Endothelial cell (in vitro differentiated cells): ENCODE data around the gene MYBL2. TPM values are rescaled to one million over a fixed set of nuclear protein-coding genes. Genes with fewer than 3 reads are reported as not detected.

Source experiments
- DNase-seq: peaks from one replicate; pipeline ENCODE4 v3.0.0; 2021; ENCODE audit warnings: low spot score
- H3K27ac Mint-ChIP-seq: one replicate; pipeline ENCODE4 v1.8.0; 2021; ENCODE audit warnings: mixed read lengths, inconsistent platforms; ENCODE audit not compliant: unreplicated experiment
- H3K27me3 Mint-ChIP-seq: one replicate; pipeline ENCODE4 v1.8.0; 2021; ENCODE audit warnings: mild to moderate bottlenecking, moderate library complexity, mixed read lengths, inconsistent platforms; ENCODE audit not compliant: unreplicated experiment
- H3K36me3 Mint-ChIP-seq: one replicate; pipeline ENCODE4 v1.8.0; 2021; ENCODE audit warnings: mild to moderate bottlenecking, low read depth, mixed read lengths, inconsistent platforms; ENCODE audit not compliant: unreplicated experiment
- H3K4me1 Mint-ChIP-seq: one replicate; pipeline ENCODE4 v1.8.0; 2021; ENCODE audit warnings: mild to moderate bottlenecking, mixed read lengths, inconsistent platforms; ENCODE audit not compliant: unreplicated experiment
- H3K4me3 Mint-ChIP-seq: one replicate; pipeline ENCODE4 v1.8.0; 2021; ENCODE audit warnings: mild to moderate bottlenecking, mixed read lengths, inconsistent platforms; ENCODE audit not compliant: unreplicated experiment
- H3K9me3 Mint-ChIP-seq: one replicate; pipeline ENCODE4 v1.8.0; 2021; ENCODE audit warnings: mixed read lengths, inconsistent platforms; ENCODE audit not compliant: unreplicated experiment
- total RNA-seq: library from RNA; stranded (reverse); fragmentation: NEBNext Ultra II Directional; extraction: Animal tissue kit (Norgen Biotek cat#: 25700); gene quantifications from one replicate; pipeline ENCODE4 v1.2.1, GENCODE V29; 2021; ENCODE audit not compliant: unreplicated experiment
- TF ChIP-seq, protein P1 (sequence below): fragments of 200-600 bp; sonication (generic); IDR thresholded peaks from one replicate; pipeline ENCODE4 v1.5.0; 2021; ENCODE audit warnings: antibody characterized with exemption; ENCODE audit not compliant: unreplicated experiment

MYBL2 gene
- total RNA-seq, 1 donor from 2014 or later: 20.8 TPM

DNA sequence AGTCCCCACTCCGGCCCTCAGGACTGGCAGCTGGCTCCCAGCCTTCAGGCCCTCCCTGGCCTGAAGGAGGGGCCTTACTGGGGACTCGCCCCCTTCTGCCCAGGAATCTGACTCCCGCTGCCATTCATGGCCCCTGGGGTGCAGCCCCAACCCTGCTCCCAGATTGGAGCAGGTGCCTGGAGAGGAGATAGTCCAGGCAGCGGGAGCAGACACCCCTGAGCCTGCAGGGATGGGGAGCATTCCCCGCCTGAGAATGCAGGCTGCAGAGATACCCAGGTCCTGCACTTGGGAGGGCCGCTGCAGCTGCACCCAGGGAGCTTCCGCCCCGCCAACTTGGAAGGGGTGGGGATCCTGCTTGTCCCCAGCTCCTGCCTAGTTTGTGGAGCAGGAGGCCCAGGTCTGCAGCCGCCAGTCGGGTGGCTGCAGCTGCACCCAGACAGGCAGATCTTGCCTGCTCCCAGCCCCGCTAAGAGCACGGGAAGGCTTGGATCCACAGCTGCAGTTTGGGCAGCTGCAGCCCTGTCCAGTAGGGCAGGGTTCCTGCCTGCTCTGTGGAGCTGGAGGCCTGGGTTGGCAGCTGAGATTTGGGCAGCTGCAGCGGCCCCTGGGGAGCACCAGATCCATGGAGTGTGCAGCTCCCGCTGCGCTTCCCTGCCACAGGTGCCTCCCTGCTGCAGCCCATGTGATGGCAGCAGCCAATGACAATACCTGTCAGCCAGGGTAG, 54.7 kb downstream of the MYBL2 start:
- no peaks in the 10 kb centered on the region for H3K9me3 Mint-ChIP-seq
- no peak for DNase-seq
- no peak overlapping the region for H3K27ac Mint-ChIP-seq
- H3K27me3 Mint-ChIP-seq: peaks cover 8% of the 10 kb centered on the region
- H3K4me3 Mint-ChIP-seq: no peak overlapping the region
- TF ChIP-seq, protein P1, sequence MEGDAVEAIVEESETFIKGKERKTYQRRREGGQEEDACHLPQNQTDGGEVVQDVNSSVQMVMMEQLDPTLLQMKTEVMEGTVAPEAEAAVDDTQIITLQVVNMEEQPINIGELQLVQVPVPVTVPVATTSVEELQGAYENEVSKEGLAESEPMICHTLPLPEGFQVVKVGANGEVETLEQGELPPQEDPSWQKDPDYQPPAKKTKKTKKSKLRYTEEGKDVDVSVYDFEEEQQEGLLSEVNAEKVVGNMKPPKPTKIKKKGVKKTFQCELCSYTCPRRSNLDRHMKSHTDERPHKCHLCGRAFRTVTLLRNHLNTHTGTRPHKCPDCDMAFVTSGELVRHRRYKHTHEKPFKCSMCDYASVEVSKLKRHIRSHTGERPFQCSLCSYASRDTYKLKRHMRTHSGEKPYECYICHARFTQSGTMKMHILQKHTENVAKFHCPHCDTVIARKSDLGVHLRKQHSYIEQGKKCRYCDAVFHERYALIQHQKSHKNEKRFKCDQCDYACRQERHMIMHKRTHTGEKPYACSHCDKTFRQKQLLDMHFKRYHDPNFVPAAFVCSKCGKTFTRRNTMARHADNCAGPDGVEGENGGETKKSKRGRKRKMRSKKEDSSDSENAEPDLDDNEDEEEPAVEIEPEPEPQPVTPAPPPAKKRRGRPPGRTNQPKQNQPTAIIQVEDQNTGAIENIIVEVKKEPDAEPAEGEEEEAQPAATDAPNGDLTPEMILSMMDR: no peak
- H3K4me1 Mint-ChIP-seq: no peaks in the 10 kb centered on the region
- no peaks in the 10 kb centered on the region for H3K36me3 Mint-ChIP-seq

DNA sequence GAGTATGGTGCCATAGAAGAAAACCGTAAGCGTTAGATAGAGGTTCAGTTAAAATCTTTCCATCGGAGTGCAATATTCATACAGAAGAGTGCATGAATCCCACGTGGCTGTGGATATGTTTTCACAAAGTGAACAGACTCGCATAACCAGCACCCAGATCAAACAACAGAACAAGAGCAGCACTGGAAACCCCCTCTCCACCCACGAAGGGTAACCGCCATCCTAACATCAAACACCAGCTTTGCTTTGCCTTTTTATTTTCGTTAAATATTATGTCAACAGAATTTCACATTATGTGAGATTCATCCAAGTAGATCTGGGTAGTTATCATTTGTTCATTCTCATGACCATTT, 55.2 kb downstream of the MYBL2 start:
- Mint-ChIP-seq H3K36me3 (no peaks in the 10 kb centered on the region), H3K27ac (no peak overlapping the region), H3K4me1 (no peaks in the 10 kb centered on the region), H3K9me3 (no peaks in the 10 kb centered on the region), H3K27me3 (peaks cover 8% of the 10 kb centered on the region), H3K4me3 (no peak overlapping the region)
- no peak for DNase-seq
- TF ChIP-seq, protein P1: no peak

DNA sequence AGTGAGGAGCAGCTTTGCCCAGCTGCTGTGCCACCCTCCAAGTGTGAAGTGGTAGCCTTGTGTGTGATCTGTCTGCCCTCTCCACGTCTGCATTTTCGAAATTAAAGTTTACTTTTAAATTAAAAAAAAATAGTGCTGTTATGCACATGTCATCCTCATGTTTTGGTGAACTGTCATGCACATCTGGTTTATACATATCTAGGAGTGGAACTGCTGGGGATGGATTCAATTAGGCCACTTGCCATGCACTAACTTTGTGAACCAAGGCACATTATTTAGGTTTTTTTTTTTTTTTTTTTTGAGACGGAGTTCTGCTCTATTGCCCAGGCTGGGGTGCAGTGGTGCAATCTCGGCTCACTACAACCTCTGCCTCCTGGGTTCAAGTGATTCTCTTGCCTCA, 56.3 kb downstream of the MYBL2 start:
- Mint-ChIP-seq H3K4me1 (no peaks in the 10 kb centered on the region), H3K27ac (no peak overlapping the region), H3K27me3 (peaks cover 6% of the 10 kb centered on the region), H3K4me3 (no peak overlapping the region), H3K9me3 (no peaks in the 10 kb centered on the region), H3K36me3 (no peaks in the 10 kb centered on the region)
- no peak for DNase-seq
- TF ChIP-seq, protein P1: no peak

DNA sequence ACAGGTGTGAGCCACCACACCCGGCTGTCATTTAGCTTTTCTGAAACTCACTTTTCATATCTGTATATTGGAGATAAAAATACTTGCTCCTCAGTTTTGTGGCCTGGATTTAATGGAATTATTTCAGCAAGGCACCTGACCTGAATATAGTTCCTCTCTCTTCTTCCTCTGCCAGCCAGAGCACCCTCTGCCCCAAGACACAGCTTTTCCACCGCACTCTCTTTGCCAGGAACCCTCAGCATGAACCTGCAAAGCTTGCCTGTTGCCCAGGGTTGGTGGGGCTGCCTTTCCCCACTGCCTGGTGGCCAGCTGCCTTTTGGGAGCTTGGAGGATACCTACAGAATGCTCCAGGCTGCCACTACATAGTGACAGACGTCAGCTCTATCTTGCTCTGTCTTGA, 56.8 kb downstream of the MYBL2 start:
- Mint-ChIP-seq H3K4me3 (no peak overlapping the region), H3K27ac (no peak overlapping the region), H3K9me3 (no peaks in the 10 kb centered on the region), H3K4me1 (peaks cover 2% of the 10 kb centered on the region), H3K36me3 (no peaks in the 10 kb centered on the region), H3K27me3 (peaks cover 6% of the 10 kb centered on the region)
- TF ChIP-seq, protein P1: no peak
- DNase-seq: no peak

DNA sequence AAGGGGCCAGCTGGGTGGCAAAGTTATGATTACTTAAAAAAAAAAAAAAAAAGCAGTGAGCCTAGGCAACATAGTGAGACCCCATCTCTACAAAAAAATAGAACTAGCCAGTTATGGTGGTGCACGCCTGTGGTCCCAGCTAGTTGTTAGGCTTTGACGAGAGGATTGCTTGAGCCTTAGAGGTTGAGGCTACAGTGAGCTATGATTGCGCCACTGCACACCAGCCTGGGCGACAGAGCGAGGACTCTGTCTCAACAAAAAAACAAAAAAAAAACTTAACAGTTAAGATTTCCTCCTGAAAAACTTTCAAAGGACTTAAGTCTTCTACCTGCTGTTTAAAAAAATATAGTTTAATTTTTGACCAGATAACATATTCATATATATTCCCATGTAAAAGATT, 57.5 kb downstream of the MYBL2 start:
- Mint-ChIP-seq H3K27me3 (peaks cover under 1% of the 10 kb centered on the region), H3K27ac (no peak overlapping the region), H3K9me3 (no peaks in the 10 kb centered on the region), H3K4me1 (peaks cover 2% of the 10 kb centered on the region), H3K36me3 (no peaks in the 10 kb centered on the region), H3K4me3 (no peak overlapping the region)
- no peak for DNase-seq
- TF ChIP-seq, protein P1: no peak
